Trophoblast cell (in vitro differentiated cells and primary cell): ENCODE measurements around the gene TGOLN2.
A peak's percentile ranks its signal among the peaks of the same experiment; 100 is the strongest.
"Not testable (repeated sequence)": the region's sequence is repeated elsewhere in the genome, so short reads cannot be mapped to it uniquely, and the experiment has no call there.

Experiments used
- DNase-seq, 2 donors: peaks; one replicate each; pipeline ENCODE4 v3.0.0-alpha.2; 2016
- H2AFZ ChIP-seq: 2 replicates; pipeline ENCODE4 v1.6.1; 2013; ENCODE audit warnings: low read length, moderate library complexity, mild to moderate bottlenecking; ENCODE audit not compliant: insufficient read depth, poor library complexity
- H2AK5ac ChIP-seq: 2 replicates; pipeline ENCODE4 v1.6.1; 2013; ENCODE audit warnings: mild to moderate bottlenecking, low read length
- H2BK120ac ChIP-seq: 2 replicates; pipeline ENCODE4 v1.6.1; 2013; ENCODE audit warnings: low read length, mild to moderate bottlenecking, moderate library complexity; ENCODE audit not compliant: insufficient read depth, poor library complexity
- H2BK12ac ChIP-seq: 2 replicates; pipeline ENCODE4 v1.6.1; 2013; ENCODE audit warnings: mild to moderate bottlenecking, low read length, moderate library complexity
- H2BK5ac ChIP-seq: 2 replicates; pipeline ENCODE4 v1.6.1; 2013; ENCODE audit warnings: low read length, low read depth, moderate library complexity, mild to moderate bottlenecking; ENCODE audit not compliant: poor library complexity
- H3K14ac ChIP-seq: 2 replicates; pipeline ENCODE4 v1.6.1; 2013; ENCODE audit warnings: mild to moderate bottlenecking, low read length
- H3K18ac ChIP-seq: 2 replicates; pipeline ENCODE4 v1.6.1; 2013; ENCODE audit warnings: mild to moderate bottlenecking, low read length
- H3K23ac ChIP-seq: 2 replicates; pipeline ENCODE4 v1.6.1; 2013; ENCODE audit warnings: low read length
- H3K27ac ChIP-seq: 2 replicates; pipeline ENCODE4 v1.5.1; 2013; ENCODE audit warnings: low read depth, mild to moderate bottlenecking, inconsistent platforms, low read length, moderate library complexity
- H3K27me3 ChIP-seq: 2 replicates; pipeline ENCODE4 v1.6.1; 2013; ENCODE audit warnings: inconsistent platforms, mild to moderate bottlenecking, low read length, moderate library complexity; ENCODE audit not compliant: insufficient read depth
- H3K36me3 ChIP-seq, 2 experiments: 1 replicate in 1 of 2; 2 replicates in 1 of 2; pipeline ENCODE4 v1.6.1; 2013; ENCODE audit warnings: low read length in 2 of 2, mild to moderate bottlenecking in 2 of 2, moderate library complexity in 1 of 2; ENCODE audit not compliant: insufficient read depth in 2 of 2, control insufficient read depth in 1 of 2
- H3K4ac ChIP-seq: 2 replicates; pipeline ENCODE4 v1.6.1; 2013; ENCODE audit warnings: low read depth, mild to moderate bottlenecking, low read length, moderate library complexity
- H3K4me1 ChIP-seq, 2 experiments: 1 replicate in 1 of 2; 2 replicates in 1 of 2; pipeline ENCODE4 v1.6.1; 2013; ENCODE audit warnings: low read length in 2 of 2, mild to moderate bottlenecking in 2 of 2, moderate library complexity in 1 of 2; ENCODE audit not compliant: insufficient read depth in 2 of 2, control insufficient read depth in 1 of 2
- H3K4me2 ChIP-seq: 2 replicates; pipeline ENCODE4 v1.6.1; 2013; ENCODE audit warnings: inconsistent platforms, mild to moderate bottlenecking, low read length, moderate library complexity
- H3K4me3 ChIP-seq: 2 replicates; pipeline ENCODE4 v1.5.1; 2013; ENCODE audit warnings: mild to moderate bottlenecking, low read depth, low read length, inconsistent platforms
- H3K79me1 ChIP-seq: one replicate; pipeline ENCODE4 v1.6.1; 2013; ENCODE audit warnings: low read length
- H3K79me2 ChIP-seq: 2 replicates; pipeline ENCODE4 v1.6.1; 2013; ENCODE audit warnings: low read length, mild to moderate bottlenecking; ENCODE audit not compliant: control insufficient read depth, insufficient read depth, poor library complexity
- H3K9ac ChIP-seq: 2 replicates; pipeline ENCODE4 v1.6.1; 2013; ENCODE audit warnings: mild to moderate bottlenecking, low read length
- H3K9me3 ChIP-seq: 2 replicates; pipeline ENCODE4 v1.6.1; 2013; ENCODE audit warnings: low read depth, mild to moderate bottlenecking, control low read depth, inconsistent platforms, low read length; ENCODE audit not compliant: insufficient read depth
- H4K12ac ChIP-seq: 2 replicates; pipeline ENCODE4 v1.6.1; 2013; ENCODE audit warnings: low read depth, mild to moderate bottlenecking, low read length, moderate library complexity
- H4K8ac ChIP-seq: 2 replicates; pipeline ENCODE4 v1.6.1; 2013; ENCODE audit warnings: low read depth, mild to moderate bottlenecking, low read length, moderate library complexity
- H4K91ac ChIP-seq: one replicate; pipeline ENCODE4 v1.6.1; 2013; ENCODE audit warnings: low read depth, mild to moderate bottlenecking, low read length, moderate library complexity
- WGBS: extraction: QIAGEN DNeasy Blood & Tissue Kit; methylation state at CpG from one replicate; pipeline ENCODE4 v1.1.7; 2013; ENCODE audit warnings: missing lambda C conversion rate; ENCODE audit not compliant: insufficient read length, insufficient coverage; ENCODE audit errors: extremely low coverage; 5-methylcytosine and 5-hydroxymethylcytosine counted together

The TGOLN2 gene

DNA sequence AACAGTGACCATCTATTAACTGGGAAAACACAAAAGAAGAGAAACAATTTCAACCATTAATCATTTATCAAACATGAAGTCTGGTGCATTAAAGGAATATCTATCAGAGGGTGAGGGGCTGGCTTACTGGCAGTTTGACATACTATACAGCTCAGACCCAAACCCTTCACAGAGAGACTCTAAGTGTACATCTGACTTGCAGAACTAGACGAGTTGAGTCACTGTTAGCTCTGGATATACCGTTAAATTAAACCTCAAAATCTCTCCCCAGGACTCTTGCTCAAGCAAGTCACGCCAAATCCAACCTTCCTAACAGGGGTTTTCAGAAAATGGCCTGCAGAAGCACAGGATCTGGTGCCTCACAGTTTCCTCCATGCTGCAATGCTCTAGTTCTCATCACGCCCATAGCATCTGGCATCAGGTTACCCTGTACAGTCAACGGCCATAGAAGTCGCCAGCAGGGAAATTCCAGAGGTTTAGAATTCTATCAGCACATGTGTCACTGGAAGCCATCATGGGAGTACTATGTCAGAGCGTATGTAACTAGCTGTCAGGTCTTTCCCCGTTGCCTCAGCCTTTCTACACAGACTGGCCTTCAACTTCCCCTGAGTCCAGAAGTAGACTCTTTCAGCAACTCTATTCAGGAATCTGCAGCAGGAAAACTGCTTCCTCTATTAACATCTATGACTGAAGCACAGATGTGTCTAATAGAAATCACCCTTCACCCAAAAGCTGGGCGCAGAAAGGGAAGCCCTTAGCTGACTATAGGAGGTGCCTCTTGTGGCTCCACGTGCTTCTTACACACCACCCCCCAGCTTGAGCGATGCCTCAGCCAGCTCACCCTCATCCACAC lies 9.3 kb downstream of the TGOLN2 start:
- H2AK5ac ChIP-seq: no peak overlapping the region
- peaks cover 0 to 6% of the 10 kb centered on the region in 2 experiments for H3K4me1 ChIP-seq
- no peak overlapping the region for H4K91ac ChIP-seq
- H3K9ac ChIP-seq: no peak overlapping the region
- peak; percentile 91 to 94 for DNase-seq
- H4K12ac ChIP-seq: no peak overlapping the region
- H4K8ac ChIP-seq: no peak overlapping the region
- H3K4me2 ChIP-seq: no peak overlapping the region
- H2BK12ac ChIP-seq: no peak overlapping the region
- H2AFZ ChIP-seq: no peak overlapping the region
- no peak overlapping the region for H3K4ac ChIP-seq
- no peak overlapping the region for H2BK120ac ChIP-seq
- no peak overlapping the region for H3K14ac ChIP-seq
- no peak overlapping the region for H2BK5ac ChIP-seq
- peaks cover 2% of the 10 kb centered on the region for H3K9me3 ChIP-seq
- no CpG with 5 or more reads among the region's 11 CpGs for WGBS
- no peak overlapping the region for H3K27ac ChIP-seq
- no peaks in the 10 kb centered on the region for H3K79me2 ChIP-seq
- no peaks in the 10 kb centered on the region for H3K27me3 ChIP-seq
- no peak overlapping the region for H3K23ac ChIP-seq
- no peak overlapping the region for H3K18ac ChIP-seq
- H3K36me3 ChIP-seq: peaks cover 26 to 46% of the 10 kb centered on the region in 2 experiments
- no peak overlapping the region for H3K4me3 ChIP-seq
- H3K79me1 ChIP-seq: no peaks in the 10 kb centered on the region

DNA sequence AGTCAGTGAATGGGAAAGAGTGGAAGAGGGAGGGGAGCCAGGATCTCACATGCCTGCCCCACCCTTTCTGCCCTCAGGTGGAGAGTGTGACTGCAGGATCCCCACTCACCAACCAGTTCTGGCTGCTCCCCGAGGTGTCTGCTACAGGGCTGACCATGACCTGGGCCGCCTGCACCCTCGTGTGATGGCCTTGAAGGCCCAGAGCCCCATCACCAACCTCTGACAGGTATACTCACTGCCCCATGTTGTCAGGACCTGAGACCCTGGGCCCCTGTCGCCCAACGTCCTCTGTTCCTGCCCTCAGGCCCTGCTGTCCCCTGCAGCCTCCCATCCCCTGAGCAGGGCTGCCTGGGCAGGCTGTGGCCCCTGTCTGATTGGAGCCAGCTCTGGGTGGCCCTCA lies 11.9 kb downstream of the TGOLN2 start:
- peaks cover 16 to 35% of the 10 kb centered on the region in 2 experiments for H3K36me3 ChIP-seq
- not testable (repeated sequence) for DNase-seq, H4K8ac ChIP-seq, H2AK5ac ChIP-seq, H3K79me2 ChIP-seq, H3K79me1 ChIP-seq, H2BK120ac ChIP-seq, H2BK5ac ChIP-seq, H3K23ac ChIP-seq, H3K27ac ChIP-seq, H3K9ac ChIP-seq, H3K4me2 ChIP-seq, H4K12ac ChIP-seq, H3K4me3 ChIP-seq, H2BK12ac ChIP-seq, H3K4me1 ChIP-seq, H4K91ac ChIP-seq, H2AFZ ChIP-seq, H3K9me3 ChIP-seq, H3K27me3 ChIP-seq, H3K18ac ChIP-seq, H3K4ac ChIP-seq, H3K14ac ChIP-seq
- WGBS: no CpG with 5 or more reads among the region's 5 CpGs

GRCh38 chr2:85314884-85315242 lies 12.9 kb downstream of the TGOLN2 start:
- H3K18ac ChIP-seq: no peak overlapping the region
- no peak overlapping the region for H3K9ac ChIP-seq
- H3K27me3 ChIP-seq: no peaks in the 10 kb centered on the region
- H3K4ac ChIP-seq: no peak overlapping the region
- H3K79me2 ChIP-seq: no peaks in the 10 kb centered on the region
- H2BK12ac ChIP-seq: no peak overlapping the region
- no peak overlapping the region for H2AK5ac ChIP-seq
- WGBS: no CpG with 5 or more reads among the region's 10 CpGs
- H3K27ac ChIP-seq: no peak overlapping the region
- no peak overlapping the region for H3K4me2 ChIP-seq
- H4K8ac ChIP-seq: no peak overlapping the region
- no peak overlapping the region for H4K91ac ChIP-seq
- no peak overlapping the region for H2BK120ac ChIP-seq
- DNase-seq: no peak
- no peak overlapping the region for H3K14ac ChIP-seq
- peaks cover 16 to 31% of the 10 kb centered on the region in 2 experiments for H3K36me3 ChIP-seq
- peak overlapping the region; percentile 14 for H3K4me3 ChIP-seq
- H4K12ac ChIP-seq: no peak overlapping the region
- no peak overlapping the region for H3K23ac ChIP-seq
- H3K79me1 ChIP-seq: no peaks in the 10 kb centered on the region
- peaks cover 0 to 8% of the 10 kb centered on the region in 2 experiments for H3K4me1 ChIP-seq
- no peak overlapping the region for H2AFZ ChIP-seq
- peaks cover 2% of the 10 kb centered on the region for H3K9me3 ChIP-seq
- no peak overlapping the region for H2BK5ac ChIP-seq

DNA sequence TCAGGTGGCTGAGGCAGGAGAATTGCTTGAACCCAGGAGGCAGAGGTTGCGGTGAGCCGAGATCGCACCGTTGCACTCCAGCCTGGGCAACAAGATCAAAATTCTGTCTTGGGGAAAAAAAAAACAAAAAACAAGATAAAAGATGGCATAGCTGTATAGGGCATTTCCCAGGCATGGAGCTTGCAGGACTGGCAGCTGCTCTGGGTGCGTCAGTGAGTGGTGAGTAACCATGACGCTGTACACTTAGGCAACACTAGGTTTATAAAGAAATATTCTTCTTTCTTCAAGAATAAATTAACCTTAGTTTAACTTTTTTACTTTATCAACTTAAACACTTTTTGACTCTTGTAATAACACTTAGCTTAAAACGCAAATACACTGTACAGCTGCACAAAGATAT lies 15.4 kb downstream of the TGOLN2 start:
- WGBS: no CpG with 5 or more reads among the region's 7 CpGs
- Histone ChIP-seq H3K18ac (no peak overlapping the region), H3K27me3 (no peaks in the 10 kb centered on the region), H3K4ac (no peak overlapping the region), H2BK120ac (no peak overlapping the region), H3K23ac (no peak overlapping the region), H3K9ac (no peak overlapping the region), H2BK5ac (no peak overlapping the region), H4K91ac (no peak overlapping the region), H3K79me2 (no peaks in the 10 kb centered on the region), H2AFZ (no peak overlapping the region), H3K27ac (no peak overlapping the region), H3K79me1 (no peaks in the 10 kb centered on the region), H3K4me2 (no peak overlapping the region), H3K36me3 (peaks cover 19 to 30% of the 10 kb centered on the region in 2 experiments), H3K4me3 (no peak overlapping the region), H3K14ac (no peak overlapping the region), H4K8ac (no peak overlapping the region), H4K12ac (no peak overlapping the region), H3K4me1 (peaks cover 3 to 5% of the 10 kb centered on the region in 2 experiments), H3K9me3 (peaks cover 2% of the 10 kb centered on the region), H2BK12ac (no peak overlapping the region), H2AK5ac (no peak overlapping the region)
- DNase-seq: no peak
